Measurements from ENCODE around the gene FLT4. TPM values are rescaled to one million over a fixed set of nuclear protein-coding genes. Genes with fewer than 3 reads are reported as not detected.

FLT4 gene
- total and polyA plus RNA-seq, 2 experiments from 2014 or later = 3.4 to 13.8 TPM

GRCh38 chr5:180608572-180609310 lies 40.7 kb downstream of the FLT4 start:
- no peak overlapping the region for H3K27ac ChIP-seq (ENCODE audit: low read depth)
- peaks cover 10% of the 10 kb centered on the region for H3K27me3 Mint-ChIP-seq (ENCODE audit: insufficient read depth, low read depth, poor library complexity)
- H3K4me1 Mint-ChIP-seq = peaks cover 5% of the 10 kb centered on the region; the same call in 1 of the 3 replicates

DNA sequence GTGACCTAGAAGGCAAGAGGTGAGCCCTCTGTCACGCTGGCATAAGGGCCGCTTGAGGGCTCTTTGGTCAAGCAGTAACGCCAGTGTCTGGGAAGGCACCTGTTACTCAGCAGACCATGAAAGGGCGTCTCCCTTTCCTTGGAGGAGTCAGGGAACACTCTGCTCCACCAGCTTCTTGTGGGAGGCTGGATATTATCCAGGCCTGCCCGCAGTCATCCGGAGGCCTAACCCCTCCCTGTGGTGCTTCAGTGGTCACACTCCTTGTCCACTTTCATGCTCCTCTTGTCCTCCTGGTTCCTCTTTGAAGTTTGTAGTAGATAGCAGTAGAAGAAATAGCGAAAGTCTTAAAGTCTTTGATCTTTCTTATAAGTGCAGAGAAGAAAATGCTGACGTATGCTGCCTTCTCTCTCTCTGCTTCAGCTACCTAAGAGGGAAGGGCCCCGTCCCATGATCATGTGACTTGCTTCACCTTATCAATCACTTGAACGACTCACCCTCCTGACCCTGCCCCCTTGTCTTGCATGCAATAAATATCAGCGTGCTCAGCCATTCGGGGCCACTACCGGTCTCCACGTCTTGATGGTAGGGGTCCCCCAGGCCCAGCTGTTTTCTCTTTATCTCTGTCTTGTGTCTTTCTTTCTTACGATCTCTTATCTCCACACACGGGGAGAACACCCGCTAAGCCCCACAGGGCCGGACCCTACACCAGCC lies 41.4 kb downstream of the FLT4 start:
- H3K27me3 ChIP-seq (ENCODE audit: insufficient read depth) = no peaks in the 10 kb centered on the region
- Mint-ChIP-seq H3K27me3 (ENCODE audit: insufficient read depth, low read depth, poor library complexity) (peaks cover 10% of the 10 kb centered on the region), H3K27ac (no peak overlapping the region; the same call in 1 of the 2 replicates), H3K36me3 (ENCODE audit: low read depth) (no peaks in the 10 kb centered on the region), H3K9me3 (no peaks in the 10 kb centered on the region), H3K4me3 (no peak overlapping the region), H3K4me1 (peaks cover 5% of the 10 kb centered on the region; the same call in 1 of the 3 replicates)
- no peaks in the 10 kb centered on the region for H4K20me1 ChIP-seq (replicated peaks; ENCODE audit: insufficient read depth)
- no peak overlapping the region for H3K4me3 ChIP-seq
- no peak for DNase-seq (ENCODE audit: low spot score)
- H2AFZ ChIP-seq = no peak overlapping the region
- H3K27ac ChIP-seq (ENCODE audit: low read depth) = no peak overlapping the region
- no peak for ATAC-seq
- H3K79me2 ChIP-seq (replicated peaks; ENCODE audit: insufficient read depth) = no peaks in the 10 kb centered on the region
- H3K9me2 ChIP-seq (ENCODE audit: insufficient read depth) = no peaks in the 10 kb centered on the region
- no peaks in the 10 kb centered on the region for H3K4me1 ChIP-seq (ENCODE audit: insufficient read depth)
- no peaks in the 10 kb centered on the region for H3K36me3 ChIP-seq (ENCODE audit: insufficient read depth)
- H3K4me2 ChIP-seq = no peak overlapping the region
- no peaks in the 10 kb centered on the region for H3F3A ChIP-seq (replicated peaks; ENCODE audit: low read depth)
- TF ChIP-seq STAT1 (IDR thresholded peaks at IDR 0.05; ENCODE audit: unreplicated experiment) = no peak
- TF ChIP-seq ZNF331 (CRISPR knock-in tag; IDR thresholded peaks at IDR 0.05; ENCODE audit: low read depth) = no peak
- TF ChIP-seq JUNB (IDR thresholded peaks at IDR 0.05; ENCODE audit: unreplicated experiment) = no peak
- TF ChIP-seq, protein P1, sequence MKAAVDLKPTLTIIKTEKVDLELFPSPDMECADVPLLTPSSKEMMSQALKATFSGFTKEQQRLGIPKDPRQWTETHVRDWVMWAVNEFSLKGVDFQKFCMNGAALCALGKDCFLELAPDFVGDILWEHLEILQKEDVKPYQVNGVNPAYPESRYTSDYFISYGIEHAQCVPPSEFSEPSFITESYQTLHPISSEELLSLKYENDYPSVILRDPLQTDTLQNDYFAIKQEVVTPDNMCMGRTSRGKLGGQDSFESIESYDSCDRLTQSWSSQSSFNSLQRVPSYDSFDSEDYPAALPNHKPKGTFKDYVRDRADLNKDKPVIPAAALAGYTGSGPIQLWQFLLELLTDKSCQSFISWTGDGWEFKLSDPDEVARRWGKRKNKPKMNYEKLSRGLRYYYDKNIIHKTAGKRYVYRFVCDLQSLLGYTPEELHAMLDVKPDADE (IDR thresholded peaks at IDR 0.05) = no peak
- no peak for TF ChIP-seq ZNF462 (CRISPR knock-in tag; IDR thresholded peaks at IDR 0.05)
- TF ChIP-seq ZNF114 (CRISPR knock-in tag; IDR thresholded peaks at IDR 0.05) = no peak
- TF ChIP-seq, protein P2, sequence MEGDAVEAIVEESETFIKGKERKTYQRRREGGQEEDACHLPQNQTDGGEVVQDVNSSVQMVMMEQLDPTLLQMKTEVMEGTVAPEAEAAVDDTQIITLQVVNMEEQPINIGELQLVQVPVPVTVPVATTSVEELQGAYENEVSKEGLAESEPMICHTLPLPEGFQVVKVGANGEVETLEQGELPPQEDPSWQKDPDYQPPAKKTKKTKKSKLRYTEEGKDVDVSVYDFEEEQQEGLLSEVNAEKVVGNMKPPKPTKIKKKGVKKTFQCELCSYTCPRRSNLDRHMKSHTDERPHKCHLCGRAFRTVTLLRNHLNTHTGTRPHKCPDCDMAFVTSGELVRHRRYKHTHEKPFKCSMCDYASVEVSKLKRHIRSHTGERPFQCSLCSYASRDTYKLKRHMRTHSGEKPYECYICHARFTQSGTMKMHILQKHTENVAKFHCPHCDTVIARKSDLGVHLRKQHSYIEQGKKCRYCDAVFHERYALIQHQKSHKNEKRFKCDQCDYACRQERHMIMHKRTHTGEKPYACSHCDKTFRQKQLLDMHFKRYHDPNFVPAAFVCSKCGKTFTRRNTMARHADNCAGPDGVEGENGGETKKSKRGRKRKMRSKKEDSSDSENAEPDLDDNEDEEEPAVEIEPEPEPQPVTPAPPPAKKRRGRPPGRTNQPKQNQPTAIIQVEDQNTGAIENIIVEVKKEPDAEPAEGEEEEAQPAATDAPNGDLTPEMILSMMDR (conservative IDR thresholded peaks at IDR 0.05; ENCODE audit: low read depth in 2 of 2) = no peak
- TF ChIP-seq CREB1 (CRISPR knock-in tag; IDR thresholded peaks at IDR 0.05; ENCODE audit: low read depth) = no peak
- no peak for TF ChIP-seq EZH2phosphoT487 (IDR thresholded peaks at IDR 0.05; ENCODE audit: unreplicated experiment)

More at GRCh38 chr5:180608572-180609310, 40.7 kb downstream of the FLT4 start:
- no peaks in the 10 kb centered on the region for H3K36me3 ChIP-seq (ENCODE audit: insufficient read depth)
- no peak overlapping the region; the same call in 1 of the 2 replicates for H3K27ac Mint-ChIP-seq
- no peaks in the 10 kb centered on the region for H3K4me1 ChIP-seq (ENCODE audit: insufficient read depth)
- no peak for ATAC-seq
- no peak overlapping the region for H3K4me2 ChIP-seq
- no peaks in the 10 kb centered on the region for H3F3A ChIP-seq (replicated peaks; ENCODE audit: low read depth)
- no peaks in the 10 kb centered on the region for H3K79me2 ChIP-seq (replicated peaks; ENCODE audit: insufficient read depth)
- H3K9me2 ChIP-seq (ENCODE audit: insufficient read depth) = no peaks in the 10 kb centered on the region
- DNase-seq (ENCODE audit: low spot score) = no peak
- H3K27me3 ChIP-seq (ENCODE audit: insufficient read depth) = no peaks in the 10 kb centered on the region
- no peaks in the 10 kb centered on the region for H3K9me3 Mint-ChIP-seq
- no peak for TF ChIP-seq CREB1 (CRISPR knock-in tag; IDR thresholded peaks at IDR 0.05; ENCODE audit: low read depth)
- H2AFZ ChIP-seq = no peak overlapping the region
- H3K36me3 Mint-ChIP-seq (ENCODE audit: low read depth) = no peaks in the 10 kb centered on the region
- no peak overlapping the region for H3K4me3 ChIP-seq
- H3K4me3 Mint-ChIP-seq = no peak overlapping the region
- no peaks in the 10 kb centered on the region for H4K20me1 ChIP-seq (replicated peaks; ENCODE audit: insufficient read depth)
